IMR-90 (cell line): ENCODE measurements around the gene VPS13A. TPM values are rescaled to one million over a fixed set of nuclear protein-coding genes. Genes with fewer than 3 reads are reported as not detected.

Experiments
- ATAC-seq: fragments of 200-7000 bp; cut with Tn5 transposase; 2 replicates; pipeline ENCODE4 v1.9.1; 2020; ENCODE audit warnings: low read depth, mild to moderate bottlenecking, moderate library complexity
- BruUV-seq: library from RNA; stranded (reverse); fragments of 400-500 nt; replicated peaks from 2 replicates; lab custom pipeline; 2021; lab: Mats Ljungman, UMichigan
- CTCF ChIA-PET: fragments of 300-600 bp; formaldehyde crosslinking; extraction: SDS; loops from one replicate; lab custom pipeline; 2021; ENCODE audit warnings: antibody characterized with exemption; lab: Yijun Ruan, JAX
- POLR2A ChIA-PET: fragments of 300-600 bp; sonication (Branson Sonifier 250); formaldehyde crosslinking; loops from one replicate; lab custom pipeline; 2022; ENCODE audit warnings: antibody characterized with exemption; ENCODE audit not compliant: unreplicated experiment; lab: Charles Lee
- DNase-seq: peaks from one replicate; pipeline ENCODE4 v3.0.0; 2013
- H2AFZ ChIP-seq: replicated peaks from 2 replicates; pipeline ENCODE3; 2013; ENCODE audit warnings: low read length, mild to moderate bottlenecking; ENCODE audit not compliant: poor library complexity
- H2AK5ac ChIP-seq: 2 replicates; pipeline ENCODE4 v1.6.1; 2013; ENCODE audit warnings: low read depth, low read length, inconsistent platforms
- H2AK9ac ChIP-seq: replicated peaks from 2 replicates; pipeline ENCODE3; 2013; ENCODE audit warnings: mild to moderate bottlenecking, low read depth, low read length, moderate library complexity; ENCODE audit not compliant: poor library complexity
- H2BK120ac ChIP-seq: 2 replicates; pipeline ENCODE4 v1.6.1; 2013; ENCODE audit warnings: low read depth, low read length, inconsistent platforms
- H2BK15ac ChIP-seq: 3 replicates; pipeline ENCODE4 v1.6.1; 2013; ENCODE audit warnings: low read depth, low read length, inconsistent platforms
- H2BK20ac ChIP-seq: 2 replicates; pipeline ENCODE4 v1.6.1; 2013; ENCODE audit warnings: low read depth, mild to moderate bottlenecking, inconsistent platforms, low read length, moderate library complexity
- H2BK5ac ChIP-seq: 2 replicates; pipeline ENCODE4 v1.6.1; 2013; ENCODE audit warnings: mild to moderate bottlenecking, low read depth, low read length, inconsistent platforms; ENCODE audit not compliant: poor library complexity, severe bottlenecking
- H3K14ac ChIP-seq: replicated peaks from 2 replicates; pipeline ENCODE4 v1.6.1; 2013; ENCODE audit warnings: low read depth, low read length, inconsistent platforms
- H3K18ac ChIP-seq: 2 replicates; pipeline ENCODE4 v1.6.1; 2013; ENCODE audit warnings: low read depth, low read length, control low read depth
- H3K23ac ChIP-seq: 2 replicates; pipeline ENCODE4 v1.6.1; 2013; ENCODE audit warnings: low read depth, low read length, inconsistent platforms
- H3K27ac ChIP-seq: 2 replicates; pipeline ENCODE4 v1.5.1; 2013; ENCODE audit warnings: mild to moderate bottlenecking, control low read depth, low read length; ENCODE audit not compliant: insufficient read depth
- H3K27me3 ChIP-seq: 2 replicates; pipeline ENCODE4 v1.6.1; 2013; ENCODE audit warnings: low read length; ENCODE audit not compliant: control insufficient read depth, insufficient read depth
- H3K36me3 ChIP-seq: 2 replicates; pipeline ENCODE4 v1.6.1; 2013; ENCODE audit warnings: low read length, mixed read lengths; ENCODE audit not compliant: control insufficient read depth, insufficient read depth
- H3K4ac ChIP-seq: 2 replicates; pipeline ENCODE4 v1.6.1; 2013; ENCODE audit warnings: low read depth, low read length, inconsistent platforms
- H3K4me1 ChIP-seq: 2 replicates; pipeline ENCODE4 v1.6.1; 2013; ENCODE audit warnings: low read length, mixed read lengths; ENCODE audit not compliant: control insufficient read depth, insufficient read depth
- H3K4me2 ChIP-seq: 2 replicates; pipeline ENCODE4 v1.6.1; 2013; ENCODE audit warnings: low read depth, mild to moderate bottlenecking, control low read depth, low read length, moderate library complexity
- H3K4me3 ChIP-seq: 2 replicates; pipeline ENCODE4 v1.5.1; 2013; ENCODE audit warnings: low read depth, mild to moderate bottlenecking, control low read depth, low read length, moderate library complexity; ENCODE audit not compliant: insufficient read depth
- H3K56ac ChIP-seq: 2 replicates; pipeline ENCODE4 v1.6.1; 2013; ENCODE audit warnings: low read length, inconsistent platforms; ENCODE audit not compliant: insufficient read depth; ENCODE audit errors: extremely low read depth
- H3K79me1 ChIP-seq, 2 experiments: 2 replicates each; pipeline ENCODE4 v1.6.1; 2013; ENCODE audit warnings: low read length in 2 of 2, inconsistent platforms in 1 of 2, low read depth in 1 of 2
- H3K9ac ChIP-seq: 2 replicates; pipeline ENCODE4 v1.6.1; 2013; ENCODE audit warnings: low read depth, low read length, control low read depth
- H3K9me1 ChIP-seq: 2 replicates; pipeline ENCODE4 v1.6.1; 2013; ENCODE audit warnings: low read length, inconsistent platforms; ENCODE audit not compliant: insufficient read depth
- H3K9me3 ChIP-seq: 2 replicates; pipeline ENCODE4 v1.6.1; 2013; ENCODE audit warnings: low read length; ENCODE audit not compliant: control insufficient read depth, insufficient read depth
- H4K20me1 ChIP-seq: 2 replicates; pipeline ENCODE4 v1.6.1; 2013; ENCODE audit warnings: low read length, inconsistent platforms; ENCODE audit not compliant: insufficient read depth
- H4K5ac ChIP-seq: 2 replicates; pipeline ENCODE4 v1.6.1; 2013; ENCODE audit warnings: mild to moderate bottlenecking, low read depth, low read length, control low read depth
- H4K8ac ChIP-seq, 2 experiments: 2 replicates each; pipeline ENCODE4 v1.6.1; 2013; ENCODE audit warnings: low read depth in 2 of 2, low read length in 2 of 2, control low read depth in 1 of 2, inconsistent platforms in 1 of 2
- H4K91ac ChIP-seq: 2 replicates; pipeline ENCODE4 v1.6.1; 2013; ENCODE audit warnings: low read depth, low read length, inconsistent platforms; ENCODE audit not compliant: insufficient read depth
- BHLHE40 ChIP-seq: fragments of 150-350 bp; IDR thresholded peaks from 2 replicates; pipeline ENCODE4 v1.6.1; 2016; ENCODE audit warnings: mild to moderate bottlenecking, low read depth, low read length
- MAFK ChIP-seq: IDR thresholded peaks from 2 replicates; pipeline ENCODE4 v1.6.1; 2012; ENCODE audit warnings: low read depth, low read length, improper control_type of control experiment
- MAZ ChIP-seq: IDR thresholded peaks from 2 replicates; pipeline ENCODE4 v1.6.1; 2012; ENCODE audit warnings: low read depth, mild to moderate bottlenecking, low read length, improper control_type of control experiment, moderate library complexity, borderline replicate concordance
- RFX5 ChIP-seq: IDR thresholded peaks from 2 replicates; pipeline ENCODE4 v1.8.0; 2012; ENCODE audit warnings: low read depth, mild to moderate bottlenecking, low read length, moderate library complexity
- WGBS, 2 experiments: methylation state at CpG; one replicate each; pipeline versions ENCODE4 v1.1.5 to v1.1.7; 2013; ENCODE audit warnings: missing lambda C conversion rate in 2 of 2; ENCODE audit not compliant: insufficient read length in 1 of 2; ENCODE audit errors: extremely low coverage in 2 of 2; 5-methylcytosine and 5-hydroxymethylcytosine counted together
- dilution Hi-C: fragments of 300-500 bp; cut with HindIII; formaldehyde crosslinking; loops from one replicate; pipeline ENCODE4 v1.14.3; 2018; ENCODE audit warnings: low sequenced_read_pairs; ENCODE audit not compliant: unreplicated experiment
- in situ Hi-C: fragments of 300-500 bp; cut with MboI; formaldehyde crosslinking; loops from 3 replicates; pipeline ENCODE4 v1.14.3; 2019; ENCODE audit warnings: low sequenced_read_pairs, inconsistent platforms, mixed read lengths
- intact Hi-C: fragments of 100-400 bp; cut with micrococcal nuclease; formaldehyde crosslinking; loops from 2 replicates; pipeline ENCODE4 v1.10.0; 2022
- polyA plus RNA-seq, 3 experiments: library from polyadenylated mRNA; depleted of rRNA; stranded (reverse); fragments of >200 nt; gene quantifications; 2 replicates each; pipeline ENCODE4 v1.2.3, GENCODE V29; 2012; ENCODE audit warnings: low replicate concordance in 1 of 3
- total RNA-seq: library from RNA; depleted of rRNA; stranded (reverse); fragments of >200 nt; gene quantifications from 2 replicates; pipeline ENCODE4 v1.2.3, GENCODE V29; 2012

Gene VPS13A
- total and polyA plus RNA-seq, 2 of the 4 experiments (the other 2 are of a cell fraction), result 10.4 to 26.5 TPM

- no peak overlapping the region for H3K18ac ChIP-seq
- no TSS peak for BruUV-seq
- no peak overlapping the region for H2AFZ ChIP-seq
- H3K4me2 ChIP-seq, result no peak overlapping the region
- H2AK5ac ChIP-seq, result no peak overlapping the region
- H3K9me1 ChIP-seq, result no peaks in the 10 kb centered on the region; the same call in 1 of the 2 replicates
- no peak overlapping the region for H3K9ac ChIP-seq
- H3K4me1 ChIP-seq, result no peaks in the 10 kb centered on the region; the same call in 1 of the 2 replicates
- ATAC-seq (no peak), DNase-seq (no peak)
- POLR2A ChIA-PET, result no interaction called here
- H3K9me3 ChIP-seq, result no peaks in the 10 kb centered on the region
- WGBS, 2 experiments, result no CpG with 5 or more reads among the region's 3 CpGs
- dilution Hi-C loops, result no loop called here
- no peak overlapping the region for H3K23ac ChIP-seq
- TF ChIP-seq RFX5 (no peak), BHLHE40 (no peak), MAFK (no peak), MAZ (no peak)
- no peaks in the 10 kb centered on the region for H4K20me1 ChIP-seq
- no peaks in the 10 kb centered on the region for H3K79me1 ChIP-seq
- intact Hi-C loops, result no loop called here
- H4K5ac ChIP-seq, result no peak overlapping the region
- H3K4ac ChIP-seq, result no peak overlapping the region
- in situ Hi-C loops, result loop anchor here (5.0 to 10.0 kb wide), 2 partner anchors 309 to 596 kb away; partner anchors contain the start of gene GNAQ
- H2BK20ac ChIP-seq, result no peak overlapping the region
- H2AK9ac ChIP-seq, result no peak overlapping the region
- H3K56ac ChIP-seq, result no peak overlapping the region
- no peak overlapping the region for H2BK120ac ChIP-seq
- H3K36me3 ChIP-seq, result no peaks in the 10 kb centered on the region
- no peaks in the 10 kb centered on the region for H3K27me3 ChIP-seq
- no peak overlapping the region for H2BK5ac ChIP-seq
- H3K4me3 ChIP-seq, result no peak overlapping the region
- CTCF ChIA-PET, result no interaction called here
- H3K14ac ChIP-seq, result no peak overlapping the region
- H2BK15ac ChIP-seq, result no peak overlapping the region
- H3K27ac ChIP-seq, result no peak overlapping the region
- H4K91ac ChIP-seq, result no peak overlapping the region
- H4K8ac ChIP-seq, result no peak overlapping the region
Measured at GRCh38 chr9:77438653-77439052, 261.3 kb downstream of the VPS13A start.
